HG03103 (cell line): Measurements from ENCODE around the gene PIWIL4.
"Not testable (repeated sequence)": the region's sequence is repeated elsewhere in the genome, so short reads cannot be mapped to it uniquely, and the experiment has no call there.

Experiments used
- ATAC-seq: cut with Tn5 transposase; IDR thresholded peaks from one replicate; pipeline ENCODE4 v1.9.1; 2021; ENCODE audit warnings: low read depth; ENCODE audit not compliant: unreplicated experiment

Gene PIWIL4

DNA sequence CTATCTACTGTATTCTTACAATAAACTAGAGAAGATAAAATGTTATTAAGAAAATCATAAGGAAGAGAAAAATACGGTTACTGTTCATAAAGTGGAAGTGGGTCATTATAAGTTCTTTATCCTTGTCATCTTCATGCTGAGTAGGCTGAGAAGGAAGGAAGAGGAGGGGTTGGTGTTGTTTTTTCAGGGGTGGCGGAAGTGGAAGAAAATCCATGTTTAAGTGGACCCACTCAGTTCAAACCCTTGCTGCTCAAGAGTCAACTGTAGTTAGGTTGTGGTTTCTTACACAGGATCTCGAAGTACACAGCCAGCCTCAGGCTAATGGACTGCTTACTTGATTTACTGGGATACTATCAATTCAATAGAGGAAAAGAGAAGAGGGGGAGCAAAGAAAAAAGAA lies 63.1 kb downstream of the PIWIL4 start:
- no peak for ATAC-seq

DNA sequence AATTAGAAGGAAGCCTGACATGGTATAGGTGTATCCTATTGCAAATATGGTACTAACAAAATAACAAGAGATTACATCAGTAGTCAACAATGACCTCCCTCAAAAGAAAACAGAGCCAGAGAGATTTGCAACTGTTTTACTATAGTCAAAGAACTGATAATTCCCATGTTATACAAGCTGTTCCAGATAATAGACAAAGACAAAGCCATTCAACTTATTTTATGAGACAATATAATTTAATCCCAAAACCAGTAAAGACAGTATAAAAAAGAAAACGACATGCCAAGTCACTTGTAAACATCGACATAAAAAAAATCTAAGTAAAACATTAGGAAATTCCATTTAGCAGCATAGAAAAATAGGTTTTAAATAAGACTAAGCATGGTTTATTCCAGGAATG lies 65.2 kb downstream of the PIWIL4 start:
- no peak for ATAC-seq

DNA sequence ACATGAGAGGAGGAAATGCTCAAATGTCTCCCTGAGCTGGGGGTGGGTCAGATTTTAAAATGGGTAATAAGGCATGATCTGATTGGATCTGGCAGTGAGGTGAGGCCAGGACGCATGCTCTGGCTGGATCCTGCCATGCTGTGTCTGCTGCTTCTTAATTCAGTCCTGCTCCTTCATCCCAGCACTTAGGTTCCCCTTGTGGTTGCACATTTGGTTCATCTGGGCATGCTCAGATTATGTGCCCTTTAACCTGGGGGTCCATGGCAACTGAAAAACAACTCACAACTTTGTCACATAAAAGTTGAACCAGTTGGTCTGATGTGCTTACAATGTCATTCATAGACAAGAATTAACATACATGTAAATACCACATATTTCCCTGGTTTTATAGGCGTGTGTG lies 67.9 kb downstream of the PIWIL4 start:
- ATAC-seq: no peak

DNA sequence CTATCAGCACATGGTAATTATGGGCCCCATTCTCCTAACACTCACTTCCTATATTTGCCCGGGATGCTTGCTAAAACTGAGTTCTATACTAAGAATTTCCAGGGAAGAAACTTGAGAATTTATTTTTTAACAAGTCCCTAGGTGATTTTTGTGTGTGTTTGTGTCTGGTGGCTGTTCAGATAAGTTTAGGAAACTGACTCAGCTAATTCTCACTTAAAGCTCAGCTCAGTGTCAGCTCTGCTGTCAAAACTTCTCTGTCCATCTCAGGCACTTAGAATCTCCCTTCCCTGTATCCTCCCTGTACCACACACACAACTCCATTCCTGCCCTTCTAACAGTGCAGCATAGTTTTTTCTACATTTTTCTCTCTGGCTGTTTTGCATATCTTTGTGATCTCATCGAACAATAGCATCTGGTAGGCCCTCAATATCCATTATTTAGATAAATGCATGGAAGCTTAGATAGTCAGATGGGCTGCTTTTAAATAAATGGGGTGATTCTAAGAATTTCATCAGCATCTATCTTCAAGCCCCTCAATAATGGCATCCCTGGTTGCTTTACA lies 69.3 kb downstream of the PIWIL4 start:
- no peak for ATAC-seq

DNA sequence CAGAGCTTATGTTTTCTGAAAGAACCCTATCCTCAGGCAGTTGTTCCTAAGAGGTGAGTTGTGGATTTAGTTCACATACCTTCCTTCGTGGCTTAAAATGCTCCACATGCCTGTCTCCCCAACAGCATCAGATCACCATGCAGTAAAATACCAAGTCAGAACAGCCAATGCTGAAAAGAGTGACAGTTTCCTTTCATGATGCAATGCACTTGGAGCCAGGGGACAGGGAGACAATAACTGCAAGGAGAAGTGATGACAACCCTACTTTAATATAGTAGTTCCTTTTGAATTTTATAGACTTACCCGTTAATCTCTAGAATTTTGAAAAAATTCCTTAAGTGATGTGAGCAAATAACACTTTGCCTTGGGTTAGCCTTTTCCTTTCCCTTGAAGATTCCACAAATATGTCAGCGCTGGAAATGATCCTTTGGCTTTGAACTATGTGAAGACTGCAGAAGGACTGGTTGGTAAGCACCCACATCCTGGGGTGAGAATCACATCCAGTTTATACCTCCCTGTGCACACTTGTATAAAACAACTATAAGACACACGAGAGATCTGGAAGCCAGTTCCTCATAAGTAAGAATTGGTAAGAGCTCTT lies 71.2 kb downstream of the PIWIL4 start:
- no peak for ATAC-seq

DNA sequence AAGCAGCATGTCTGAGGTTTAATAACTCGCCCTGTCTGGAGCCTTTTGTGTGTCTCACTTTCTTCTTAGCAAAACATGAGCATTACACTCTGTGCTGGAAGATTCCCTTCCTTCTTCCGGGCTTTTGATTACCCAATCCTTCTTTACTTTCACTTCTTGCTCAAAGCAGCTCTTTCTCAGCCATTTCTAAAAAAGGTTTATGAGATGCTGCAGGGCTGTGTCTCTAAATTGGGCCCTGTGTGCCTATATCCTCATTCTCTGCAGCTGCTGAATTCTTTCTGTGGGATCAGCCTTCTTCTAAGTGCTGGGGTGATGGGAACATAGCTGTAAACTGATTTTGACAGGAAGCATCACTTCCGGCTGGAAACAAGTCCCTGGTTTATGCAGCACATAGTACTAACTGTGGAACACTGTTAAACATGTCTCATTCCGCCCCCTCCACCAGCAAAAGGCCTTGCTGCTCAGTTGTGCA lies 71.8 kb downstream of the PIWIL4 start:
- ATAC-seq: no peak

DNA sequence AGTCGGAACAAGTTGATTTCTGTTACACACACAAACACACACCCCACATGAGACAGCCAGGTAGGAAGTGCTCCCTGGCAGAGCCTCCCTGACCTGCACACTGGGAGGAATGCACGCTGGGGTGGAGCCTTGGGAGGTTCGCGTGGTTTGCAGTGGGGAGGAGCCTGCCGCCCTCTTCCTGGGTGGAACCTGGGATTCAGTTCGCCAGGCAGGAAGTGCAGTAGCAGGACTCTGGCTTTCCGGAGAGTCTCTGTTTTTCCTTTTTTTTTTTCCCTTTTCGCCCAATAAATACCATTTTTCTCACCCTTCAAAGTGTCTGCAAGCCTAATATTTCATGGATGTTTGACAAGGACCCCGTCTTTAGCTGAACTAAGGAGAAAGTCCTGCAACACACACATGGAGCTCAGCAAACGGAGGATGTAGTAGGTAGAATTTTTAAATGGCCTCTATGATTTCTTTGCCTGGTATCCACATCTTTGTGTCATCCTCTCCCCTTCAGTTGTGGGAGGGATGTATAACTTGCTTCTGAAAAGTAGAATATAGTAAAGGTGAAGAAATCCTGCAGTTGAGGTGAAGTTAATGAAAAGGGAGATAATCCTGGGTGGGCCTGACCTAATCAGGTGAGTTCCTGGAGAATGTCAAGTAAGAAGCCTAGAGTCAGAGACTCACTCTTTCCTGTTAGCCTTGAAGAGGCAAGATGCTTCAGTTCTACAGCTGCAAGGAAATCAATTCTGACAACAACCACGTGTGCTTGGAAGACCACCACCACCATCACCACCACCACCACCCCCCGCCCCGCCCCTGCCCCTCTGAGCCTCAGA lies 72.9 kb downstream of the PIWIL4 start:
- no peak for ATAC-seq

DNA sequence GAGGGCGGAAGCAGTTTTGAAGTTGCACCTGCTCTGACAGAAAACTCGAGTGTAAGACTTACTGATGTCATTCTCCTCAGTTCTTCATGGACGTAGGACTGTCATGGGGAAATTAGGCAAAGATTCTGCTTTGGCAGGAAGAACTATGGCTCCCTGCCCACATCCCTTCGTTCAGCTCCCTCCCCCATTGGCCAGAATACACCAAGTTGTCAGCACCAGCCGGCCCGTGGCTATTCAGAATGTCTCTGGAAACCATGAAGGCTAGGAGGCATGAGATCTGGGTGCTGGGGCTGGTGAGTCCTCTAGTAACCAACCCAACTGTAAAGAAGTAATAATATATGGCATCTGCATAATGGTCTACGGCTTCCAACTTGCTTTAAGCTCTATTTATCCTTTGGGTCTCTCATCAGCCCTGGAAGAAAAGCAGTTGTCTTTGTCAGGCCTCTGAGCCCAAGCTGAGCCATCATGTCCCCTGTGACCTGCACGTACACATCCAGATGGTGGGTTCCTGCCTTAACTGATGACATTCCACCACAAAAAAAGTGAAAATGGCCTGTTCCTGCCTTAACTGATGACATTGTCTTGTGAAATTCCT lies 74.1 kb downstream of the PIWIL4 start:
- no peak for ATAC-seq

DNA sequence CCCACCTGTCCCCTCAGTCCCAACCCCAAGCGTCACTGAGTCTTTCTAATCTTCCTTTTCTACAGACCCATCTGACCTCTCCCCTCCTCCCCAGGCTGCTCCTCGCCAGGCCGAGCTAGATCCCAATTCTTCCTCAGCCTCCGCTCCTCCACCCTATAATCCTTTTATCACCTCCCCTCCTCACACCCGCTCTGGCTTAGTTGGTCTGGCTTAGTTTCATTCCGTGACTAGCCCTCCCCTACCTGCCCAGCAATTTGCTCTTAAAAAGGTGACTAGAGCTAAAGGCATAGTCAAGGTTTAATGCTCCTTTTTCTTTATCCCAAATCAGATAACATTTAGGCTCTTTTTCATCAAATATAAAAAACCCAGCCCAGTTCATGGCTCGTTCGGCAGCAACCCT lies 76.0 kb downstream of the PIWIL4 start:
- not testable (repeated sequence) for ATAC-seq

DNA sequence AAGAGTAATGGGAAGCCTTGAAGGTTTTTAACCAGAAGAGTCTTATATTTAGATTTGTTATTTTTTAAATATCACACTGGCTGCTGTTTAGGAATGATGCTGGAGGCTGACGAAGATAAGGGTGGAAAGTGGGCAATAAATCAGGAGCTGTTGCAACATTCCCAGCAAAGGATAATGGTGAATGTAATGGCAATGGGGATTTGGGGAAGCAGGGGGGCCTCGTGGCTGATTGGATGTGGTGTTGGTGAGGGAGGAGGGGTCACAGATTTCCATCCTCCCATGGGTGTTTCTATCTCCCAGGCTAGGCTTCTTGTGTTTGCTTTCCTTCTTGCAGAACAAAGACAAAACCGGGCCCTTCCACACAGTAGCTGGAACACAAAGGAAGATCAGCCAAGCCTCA lies 80.8 kb downstream of the PIWIL4 start:
- no peak for ATAC-seq

DNA sequence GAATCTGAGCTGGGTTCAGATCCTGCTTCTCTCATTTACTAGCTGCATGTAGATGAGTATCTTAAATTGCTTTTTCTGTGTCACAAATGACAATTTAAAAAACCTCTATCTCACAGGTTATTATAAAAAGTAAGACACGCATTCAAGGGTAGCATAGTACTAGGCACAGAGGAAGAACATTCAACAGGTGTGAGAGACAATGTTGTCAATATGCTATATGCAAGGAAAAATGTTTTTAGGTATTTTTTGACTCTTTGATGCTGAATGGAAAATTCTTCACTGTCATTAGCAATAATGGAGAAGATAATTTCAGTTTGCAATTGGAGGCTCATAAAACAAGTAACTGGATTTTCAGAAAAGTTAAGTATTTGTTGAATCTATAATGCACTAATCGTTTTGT lies 81.6 kb downstream of the PIWIL4 start:
- ATAC-seq: no peak

DNA sequence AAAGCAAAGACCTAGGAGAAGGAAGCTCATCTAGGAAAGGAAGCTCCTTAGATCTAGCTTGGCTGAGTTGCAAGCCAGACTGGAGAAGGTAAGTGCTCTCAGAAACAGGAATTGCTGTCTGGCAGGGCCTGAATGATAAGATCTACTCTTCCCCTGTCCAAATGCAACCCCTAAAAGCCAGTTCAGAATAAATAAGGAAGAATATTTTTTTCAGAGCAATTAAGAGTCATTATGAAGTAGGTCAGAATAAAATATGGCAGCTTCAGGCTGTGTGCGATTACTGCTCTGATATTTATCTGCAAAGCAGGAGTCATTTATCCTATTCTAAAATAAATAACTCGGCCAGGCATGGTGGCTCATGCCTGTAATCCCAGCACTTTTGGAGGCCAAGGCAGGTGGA lies 82.1 kb downstream of the PIWIL4 start:
- ATAC-seq: no peak

DNA sequence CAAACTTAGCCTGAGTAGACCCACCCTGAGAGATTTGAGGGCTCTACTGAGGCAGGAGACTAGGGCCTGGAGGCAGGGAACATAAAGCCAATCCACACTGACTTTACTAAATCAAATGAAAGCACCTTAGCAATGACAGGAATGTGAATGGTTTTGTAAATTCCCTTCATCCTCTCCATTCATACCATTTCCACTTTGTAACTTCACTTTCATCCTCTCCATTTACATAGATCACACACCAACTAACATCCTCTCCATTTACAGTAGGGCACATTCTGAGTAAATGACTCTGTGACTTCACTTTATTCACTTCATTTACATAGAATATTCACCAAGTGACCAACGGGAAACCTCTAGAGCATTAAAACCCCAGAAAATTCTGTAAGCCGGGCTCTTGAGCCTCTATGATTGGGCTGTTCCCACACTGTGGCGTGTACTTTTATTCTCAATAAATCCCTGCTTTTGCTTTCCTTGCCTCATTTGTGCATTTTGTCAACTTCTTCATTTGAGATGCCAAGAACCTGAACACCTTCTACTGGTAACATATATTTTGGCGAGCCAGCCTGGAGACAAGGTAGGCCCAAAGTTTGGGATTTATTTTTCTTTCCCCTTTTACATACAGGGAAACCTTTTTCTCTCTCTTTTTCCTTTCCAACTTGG lies 82.9 kb downstream of the PIWIL4 start:
- no peak for ATAC-seq

DNA sequence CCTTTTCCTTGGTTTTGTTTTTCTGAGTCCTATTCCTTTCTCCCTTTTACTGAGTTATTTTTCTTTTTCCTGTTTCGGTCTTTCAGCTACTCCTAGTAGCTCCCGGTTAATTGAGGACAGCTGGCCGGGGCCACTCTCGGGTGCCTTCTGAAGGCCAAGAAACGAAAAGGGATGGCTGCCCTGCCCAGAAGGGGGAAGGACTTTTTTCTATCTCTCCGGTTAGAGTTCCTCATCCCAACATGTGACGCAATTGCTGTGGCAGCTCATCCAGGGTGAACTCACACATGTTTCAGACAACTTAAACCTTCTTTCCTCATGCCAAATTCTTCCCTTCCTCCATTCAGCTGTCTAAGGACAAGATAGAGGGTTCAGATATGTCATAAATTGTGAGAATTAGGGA lies 83.6 kb downstream of the PIWIL4 start:
- no peak for ATAC-seq

DNA sequence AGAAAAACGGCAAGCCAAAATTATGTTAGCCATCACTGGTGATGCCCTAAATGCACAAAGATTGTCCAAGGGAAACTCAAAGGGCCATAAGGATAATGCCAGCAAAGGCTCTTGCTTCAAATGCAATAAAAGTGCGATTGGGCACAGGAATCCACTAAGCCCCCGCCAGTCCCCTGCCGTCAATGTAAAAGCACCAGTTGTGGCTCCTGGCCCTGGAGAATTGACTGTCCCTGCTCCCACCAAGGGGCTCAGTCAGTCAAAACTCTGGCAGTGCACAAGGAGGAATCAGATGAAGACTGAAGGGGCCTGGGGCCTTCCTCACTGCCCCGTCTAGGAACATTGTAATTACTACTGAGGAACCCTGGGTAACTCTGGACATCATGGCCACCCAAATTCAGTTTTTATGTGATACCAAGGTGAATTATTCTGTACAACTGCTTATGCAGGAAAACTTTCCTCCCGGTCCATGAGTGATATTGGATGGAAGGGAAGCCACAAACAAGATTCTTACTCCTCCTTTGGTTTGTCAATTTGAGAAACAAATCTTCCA lies 85.6 kb downstream of the PIWIL4 start:
- no peak for ATAC-seq

DNA sequence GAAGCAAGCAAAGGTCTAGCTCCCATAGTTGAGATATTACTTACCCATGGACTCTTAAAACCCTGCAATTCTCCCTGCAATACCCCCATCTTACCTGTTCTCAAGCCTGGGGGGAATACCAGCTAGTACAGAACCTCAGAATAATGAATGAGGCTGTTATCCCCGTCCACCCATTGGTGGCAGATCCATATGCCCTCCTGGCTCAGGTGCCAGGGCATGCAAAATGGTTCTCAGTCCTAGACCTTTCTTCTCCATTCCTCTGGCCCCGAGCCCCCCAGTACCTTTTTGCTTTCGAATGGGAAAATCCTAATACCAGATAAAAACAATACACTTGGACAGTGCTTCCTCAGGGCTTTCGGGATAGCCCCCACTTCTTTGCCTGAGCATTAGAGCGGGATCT lies 86.4 kb downstream of the PIWIL4 start:
- no peak for ATAC-seq

DNA sequence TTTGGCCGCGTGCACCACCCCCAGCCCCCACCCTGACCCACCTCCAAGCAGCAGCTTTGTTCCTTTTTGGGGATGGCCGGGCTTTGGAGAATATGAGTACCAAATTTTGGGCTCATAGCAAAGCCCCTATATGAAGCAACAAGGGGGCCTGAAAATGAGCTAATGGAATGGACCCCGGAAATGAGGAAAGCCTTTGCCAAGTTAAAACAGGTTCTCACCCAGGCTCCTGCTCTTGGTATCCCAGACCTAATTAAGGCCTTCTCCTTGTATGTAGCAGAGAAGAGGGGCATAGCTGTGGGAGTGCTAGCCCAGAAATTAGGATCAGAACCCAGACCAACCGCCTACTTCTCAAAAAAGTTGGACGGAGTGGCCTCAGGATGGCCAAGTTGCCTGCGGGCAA lies 87.0 kb downstream of the PIWIL4 start:
- ATAC-seq: no peak

DNA sequence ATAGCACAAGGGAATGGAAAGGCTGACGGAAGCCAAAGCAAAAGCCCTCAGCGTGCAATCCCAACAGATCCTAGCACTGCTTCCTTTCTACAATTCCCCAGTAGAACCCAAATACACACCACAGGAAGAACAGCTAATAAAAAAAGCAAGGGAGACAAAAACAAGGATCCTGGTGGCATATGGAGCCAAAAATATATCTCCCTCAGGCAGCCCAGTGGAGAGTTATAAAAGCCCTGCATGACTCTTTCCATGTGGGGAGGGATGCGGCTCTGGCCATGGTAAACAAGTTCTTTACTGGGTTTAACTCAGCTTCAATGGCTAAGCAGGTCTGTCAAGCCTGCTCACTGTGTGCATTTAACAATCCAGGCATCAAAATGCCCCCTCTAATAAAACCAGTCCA lies 88.1 kb downstream of the PIWIL4 start:
- no peak for ATAC-seq

DNA sequence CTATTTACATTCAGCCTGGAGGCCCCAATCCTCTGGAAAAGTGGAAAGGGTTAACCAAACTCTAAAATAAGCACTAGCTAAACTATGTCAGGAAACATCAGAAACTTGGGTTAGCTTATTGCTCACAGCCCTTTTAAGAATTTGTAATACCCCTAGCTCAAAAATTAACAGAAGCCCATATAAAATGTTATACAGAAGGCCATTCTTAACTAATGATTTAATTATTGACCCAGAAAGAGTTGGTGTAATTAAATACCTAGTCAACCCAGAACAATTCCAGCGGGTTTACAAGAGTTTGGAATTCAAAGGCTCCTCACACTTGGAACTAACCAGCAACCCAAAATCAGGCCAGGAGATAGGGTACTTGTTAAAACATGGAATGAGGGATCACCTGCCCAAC lies 88.8 kb downstream of the PIWIL4 start:
- ATAC-seq: no peak

DNA sequence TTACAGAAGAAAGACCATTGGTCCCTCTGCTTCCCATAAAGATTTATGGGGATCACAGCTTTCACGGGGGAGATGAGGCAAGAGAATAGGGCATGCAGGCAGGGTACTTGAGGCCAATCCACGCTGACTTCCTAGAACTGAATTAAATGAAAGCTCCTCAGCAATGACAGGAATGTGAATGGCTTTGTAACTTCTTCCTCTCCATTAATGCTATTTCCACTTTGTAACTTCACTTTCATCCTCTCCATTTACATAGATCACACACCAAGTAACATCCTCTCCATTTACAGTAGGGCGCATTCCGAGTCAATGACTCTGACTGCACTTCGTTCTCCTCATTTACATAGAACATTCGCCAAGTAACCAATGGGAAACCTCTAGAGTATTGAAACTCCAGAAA lies 89.8 kb downstream of the PIWIL4 start:
- ATAC-seq: no peak

DNA sequence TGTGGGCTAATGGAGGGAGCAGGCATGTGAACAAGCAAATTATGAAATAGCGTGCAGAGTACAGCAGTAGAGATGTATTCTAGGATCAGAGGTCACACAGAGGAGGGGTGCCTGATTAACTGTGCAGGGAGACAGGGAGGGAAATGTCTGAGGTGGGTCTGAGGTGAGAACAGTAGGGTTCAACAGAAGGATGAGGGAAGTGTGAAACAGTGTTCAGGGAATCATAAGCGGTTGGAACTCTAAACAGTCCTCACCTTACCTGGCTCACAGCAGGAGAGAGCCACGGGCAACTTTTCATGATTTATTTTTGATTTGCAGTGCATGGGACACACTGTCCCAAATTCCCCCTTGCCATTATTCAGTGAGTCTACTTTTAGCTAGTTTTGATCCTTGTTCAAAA lies 90.5 kb downstream of the PIWIL4 start:
- ATAC-seq: no peak
